ENCODE data around the gene CCDC142. TPM values are rescaled to one million over a fixed set of nuclear protein-coding genes. Genes with fewer than 3 reads are reported as not detected.

The CCDC142 gene
- total and polyA plus RNA-seq, 2 experiments from 2014 or later = 5.1 to 12.3 TPM

DNA sequence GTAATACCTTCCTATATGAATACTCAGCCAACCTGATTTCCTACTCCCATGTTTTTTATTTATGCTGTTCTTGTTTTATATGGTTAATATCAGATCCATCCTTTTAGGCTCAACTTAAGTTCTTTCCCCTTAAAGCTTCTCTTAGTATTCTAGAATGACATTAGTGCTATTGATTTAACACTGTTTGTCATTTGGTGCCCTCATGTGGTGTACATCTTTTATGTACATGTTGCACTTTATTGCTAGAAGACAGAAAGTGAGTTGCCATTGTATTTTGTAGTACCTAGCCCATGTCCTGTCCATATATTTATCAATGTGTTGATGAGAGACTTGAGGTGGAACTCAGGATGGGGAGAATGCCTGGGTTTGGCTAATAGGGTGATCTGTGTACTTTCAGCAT lies 49.4 kb upstream of the CCDC142 start (continued):
- TF ChIP-seq, protein P1, sequence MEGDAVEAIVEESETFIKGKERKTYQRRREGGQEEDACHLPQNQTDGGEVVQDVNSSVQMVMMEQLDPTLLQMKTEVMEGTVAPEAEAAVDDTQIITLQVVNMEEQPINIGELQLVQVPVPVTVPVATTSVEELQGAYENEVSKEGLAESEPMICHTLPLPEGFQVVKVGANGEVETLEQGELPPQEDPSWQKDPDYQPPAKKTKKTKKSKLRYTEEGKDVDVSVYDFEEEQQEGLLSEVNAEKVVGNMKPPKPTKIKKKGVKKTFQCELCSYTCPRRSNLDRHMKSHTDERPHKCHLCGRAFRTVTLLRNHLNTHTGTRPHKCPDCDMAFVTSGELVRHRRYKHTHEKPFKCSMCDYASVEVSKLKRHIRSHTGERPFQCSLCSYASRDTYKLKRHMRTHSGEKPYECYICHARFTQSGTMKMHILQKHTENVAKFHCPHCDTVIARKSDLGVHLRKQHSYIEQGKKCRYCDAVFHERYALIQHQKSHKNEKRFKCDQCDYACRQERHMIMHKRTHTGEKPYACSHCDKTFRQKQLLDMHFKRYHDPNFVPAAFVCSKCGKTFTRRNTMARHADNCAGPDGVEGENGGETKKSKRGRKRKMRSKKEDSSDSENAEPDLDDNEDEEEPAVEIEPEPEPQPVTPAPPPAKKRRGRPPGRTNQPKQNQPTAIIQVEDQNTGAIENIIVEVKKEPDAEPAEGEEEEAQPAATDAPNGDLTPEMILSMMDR (conservative IDR thresholded peaks at IDR 0.05; ENCODE audit: low read depth in 2 of 2) = no peak; a peak in 1 of 4 replicates
- TF ChIP-seq POLR2AphosphoS5 (IDR thresholded peaks at IDR 0.05; ENCODE audit: low read depth) (no peak), STAT1 (IDR thresholded peaks at IDR 0.05; ENCODE audit: unreplicated experiment) (no peak), EZH2phosphoT487 (IDR thresholded peaks at IDR 0.05; ENCODE audit: unreplicated experiment) (no peak)

DNA sequence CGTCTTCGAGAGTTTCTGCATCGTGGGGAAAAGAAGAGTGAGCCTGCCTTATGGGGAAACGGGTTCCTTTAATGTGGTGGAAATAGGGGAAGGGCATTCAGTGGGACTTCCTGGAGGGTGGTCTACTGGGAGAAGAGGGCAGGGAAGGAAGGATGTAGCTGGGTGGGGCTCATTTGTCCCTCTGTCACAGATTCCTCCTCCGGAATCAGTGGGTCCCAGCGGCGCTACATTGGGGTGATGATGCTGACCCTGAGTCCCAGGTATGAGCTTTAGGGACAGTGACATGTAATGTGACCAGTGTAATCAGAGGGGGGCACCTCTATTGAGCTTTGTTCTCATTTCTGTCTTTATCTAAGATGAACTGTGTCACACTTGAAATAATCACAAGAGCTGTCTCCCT lies 48.9 kb upstream of the CCDC142 start:
- ATAC-seq (no peak), DNase-seq (ENCODE audit: low spot score) (no peak)
- H3K9me2 ChIP-seq (ENCODE audit: insufficient read depth) = no peaks in the 10 kb centered on the region
- 0 out of 2 replicates have a peak, but pooled peaks cover 9% of the 10 kb centered on the region for H3F3A ChIP-seq (replicated peaks; ENCODE audit: low read depth)
- no peak overlapping the region for H2AFZ ChIP-seq
- no peak overlapping the region; the same call in 2 of the 3 replicates for H3K4me3 Mint-ChIP-seq
- H3K36me3 Mint-ChIP-seq (ENCODE audit: low read depth) = peaks cover 48% of the 10 kb centered on the region
- H3K4me1 Mint-ChIP-seq = peaks cover 14% of the 10 kb centered on the region
- H3K4me3 ChIP-seq = no peak overlapping the region
- H3K79me2 ChIP-seq (replicated peaks; ENCODE audit: insufficient read depth) = peaks cover 18% of the 10 kb centered on the region
- H3K27ac Mint-ChIP-seq = no peak overlapping the region
- peaks cover 7% of the 10 kb centered on the region; the same call in 1 of the 2 replicates for H4K20me1 ChIP-seq (replicated peaks; ENCODE audit: insufficient read depth)
- no peak overlapping the region for H3K4me2 ChIP-seq
- peaks cover 7% of the 10 kb centered on the region; the same call in 1 of the 2 replicates for H3K4me1 ChIP-seq (ENCODE audit: insufficient read depth)
- peaks cover 12% of the 10 kb centered on the region for H3K27me3 Mint-ChIP-seq (ENCODE audit: insufficient read depth, low read depth, poor library complexity)
- H3K36me3 ChIP-seq (ENCODE audit: insufficient read depth) = peaks cover 8% of the 10 kb centered on the region
- no peak overlapping the region for H3K27ac ChIP-seq (ENCODE audit: low read depth)
- H3K27me3 ChIP-seq (ENCODE audit: insufficient read depth) = no peaks in the 10 kb centered on the region
- H3K9me3 Mint-ChIP-seq = no peaks in the 10 kb centered on the region; the same call in 2 of the 3 replicates
- TF ChIP-seq ZNF331 (CRISPR knock-in tag; IDR thresholded peaks at IDR 0.05; ENCODE audit: low read depth) = no peak

DNA sequence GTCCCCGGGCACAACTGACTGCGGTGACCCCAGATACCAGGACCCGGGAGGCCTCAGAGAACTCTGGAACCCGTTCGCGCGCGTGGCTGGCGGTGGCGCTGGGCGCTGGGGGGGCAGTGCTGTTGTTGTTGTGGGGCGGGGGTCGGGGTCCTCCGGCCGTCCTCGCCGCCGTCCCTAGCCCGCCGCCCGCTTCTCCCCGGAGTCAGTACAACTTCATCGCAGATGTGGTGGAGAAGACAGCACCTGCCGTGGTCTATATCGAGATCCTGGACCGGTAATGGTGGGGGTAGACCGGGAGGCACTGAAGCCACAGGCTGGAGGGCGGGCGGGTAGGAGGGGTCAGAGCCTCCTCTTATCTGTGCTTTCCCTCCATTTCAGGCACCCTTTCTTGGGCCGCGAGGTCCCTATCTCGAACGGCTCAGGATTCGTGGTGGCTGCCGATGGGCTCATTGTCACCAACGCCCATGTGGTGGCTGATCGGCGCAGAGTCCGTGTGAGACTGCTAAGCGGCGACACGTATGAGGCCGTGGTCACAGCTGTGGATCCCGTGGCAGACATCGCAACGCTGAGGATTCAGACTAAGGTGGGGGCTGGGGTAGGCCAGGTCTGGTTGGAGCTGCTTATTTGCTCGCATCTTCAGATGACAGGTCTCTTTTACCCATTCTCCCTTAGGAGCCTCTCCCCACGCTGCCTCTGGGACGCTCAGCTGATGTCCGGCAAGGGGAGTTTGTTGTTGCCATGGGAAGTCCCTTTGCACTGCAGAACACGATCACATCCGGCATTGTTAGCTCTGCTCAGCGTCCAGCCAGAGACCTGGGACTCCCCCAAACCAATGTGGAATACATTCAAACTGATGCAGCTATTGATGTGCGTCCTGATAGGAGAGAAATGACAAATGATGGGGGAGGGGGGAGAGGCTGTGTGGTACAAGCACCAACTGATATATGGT lies 47.7 kb upstream of the CCDC142 start:
- Histone ChIP-seq H2AFZ (peak overlapping the region; percentile 97), H3K27ac (ENCODE audit: low read depth) (no peak overlapping the region), H3K4me3 (peak overlapping the region; percentile 100), H3K4me2 (peak overlapping the region; percentile 93), H3K9me2 (ENCODE audit: insufficient read depth) (no peaks in the 10 kb centered on the region), H3K79me2 (replicated peaks; ENCODE audit: insufficient read depth) (peaks cover 18% of the 10 kb centered on the region), H3K4me1 (ENCODE audit: insufficient read depth) (peaks cover 7% of the 10 kb centered on the region; the same call in 1 of the 2 replicates), H4K20me1 (replicated peaks; ENCODE audit: insufficient read depth) (peaks cover 9% of the 10 kb centered on the region; the same call in 1 of the 2 replicates), H3K27me3 (ENCODE audit: insufficient read depth) (no peaks in the 10 kb centered on the region), H3K36me3 (ENCODE audit: insufficient read depth) (peaks cover 11% of the 10 kb centered on the region), H3F3A (replicated peaks; ENCODE audit: low read depth) (0 out of 2 replicates have a peak, but pooled peaks cover 12% of the 10 kb centered on the region)
- Mint-ChIP-seq H3K36me3 (ENCODE audit: low read depth) (peaks cover 55% of the 10 kb centered on the region), H3K27me3 (ENCODE audit: insufficient read depth, low read depth, poor library complexity) (peaks cover 18% of the 10 kb centered on the region), H3K9me3 (no peaks in the 10 kb centered on the region; the same call in 2 of the 3 replicates), H3K4me1 (peaks cover 19% of the 10 kb centered on the region), H3K27ac (no peak overlapping the region; the same call in 1 of the 2 replicates), H3K4me3 (peak overlapping the region; percentile 100)
- DNase-seq (ENCODE audit: low spot score) = peak; percentile 57
- ATAC-seq = peak; percentile 23
- TF ChIP-seq, protein P2, sequence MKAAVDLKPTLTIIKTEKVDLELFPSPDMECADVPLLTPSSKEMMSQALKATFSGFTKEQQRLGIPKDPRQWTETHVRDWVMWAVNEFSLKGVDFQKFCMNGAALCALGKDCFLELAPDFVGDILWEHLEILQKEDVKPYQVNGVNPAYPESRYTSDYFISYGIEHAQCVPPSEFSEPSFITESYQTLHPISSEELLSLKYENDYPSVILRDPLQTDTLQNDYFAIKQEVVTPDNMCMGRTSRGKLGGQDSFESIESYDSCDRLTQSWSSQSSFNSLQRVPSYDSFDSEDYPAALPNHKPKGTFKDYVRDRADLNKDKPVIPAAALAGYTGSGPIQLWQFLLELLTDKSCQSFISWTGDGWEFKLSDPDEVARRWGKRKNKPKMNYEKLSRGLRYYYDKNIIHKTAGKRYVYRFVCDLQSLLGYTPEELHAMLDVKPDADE (IDR thresholded peaks at IDR 0.05) = no peak
- TF ChIP-seq, protein P3, sequence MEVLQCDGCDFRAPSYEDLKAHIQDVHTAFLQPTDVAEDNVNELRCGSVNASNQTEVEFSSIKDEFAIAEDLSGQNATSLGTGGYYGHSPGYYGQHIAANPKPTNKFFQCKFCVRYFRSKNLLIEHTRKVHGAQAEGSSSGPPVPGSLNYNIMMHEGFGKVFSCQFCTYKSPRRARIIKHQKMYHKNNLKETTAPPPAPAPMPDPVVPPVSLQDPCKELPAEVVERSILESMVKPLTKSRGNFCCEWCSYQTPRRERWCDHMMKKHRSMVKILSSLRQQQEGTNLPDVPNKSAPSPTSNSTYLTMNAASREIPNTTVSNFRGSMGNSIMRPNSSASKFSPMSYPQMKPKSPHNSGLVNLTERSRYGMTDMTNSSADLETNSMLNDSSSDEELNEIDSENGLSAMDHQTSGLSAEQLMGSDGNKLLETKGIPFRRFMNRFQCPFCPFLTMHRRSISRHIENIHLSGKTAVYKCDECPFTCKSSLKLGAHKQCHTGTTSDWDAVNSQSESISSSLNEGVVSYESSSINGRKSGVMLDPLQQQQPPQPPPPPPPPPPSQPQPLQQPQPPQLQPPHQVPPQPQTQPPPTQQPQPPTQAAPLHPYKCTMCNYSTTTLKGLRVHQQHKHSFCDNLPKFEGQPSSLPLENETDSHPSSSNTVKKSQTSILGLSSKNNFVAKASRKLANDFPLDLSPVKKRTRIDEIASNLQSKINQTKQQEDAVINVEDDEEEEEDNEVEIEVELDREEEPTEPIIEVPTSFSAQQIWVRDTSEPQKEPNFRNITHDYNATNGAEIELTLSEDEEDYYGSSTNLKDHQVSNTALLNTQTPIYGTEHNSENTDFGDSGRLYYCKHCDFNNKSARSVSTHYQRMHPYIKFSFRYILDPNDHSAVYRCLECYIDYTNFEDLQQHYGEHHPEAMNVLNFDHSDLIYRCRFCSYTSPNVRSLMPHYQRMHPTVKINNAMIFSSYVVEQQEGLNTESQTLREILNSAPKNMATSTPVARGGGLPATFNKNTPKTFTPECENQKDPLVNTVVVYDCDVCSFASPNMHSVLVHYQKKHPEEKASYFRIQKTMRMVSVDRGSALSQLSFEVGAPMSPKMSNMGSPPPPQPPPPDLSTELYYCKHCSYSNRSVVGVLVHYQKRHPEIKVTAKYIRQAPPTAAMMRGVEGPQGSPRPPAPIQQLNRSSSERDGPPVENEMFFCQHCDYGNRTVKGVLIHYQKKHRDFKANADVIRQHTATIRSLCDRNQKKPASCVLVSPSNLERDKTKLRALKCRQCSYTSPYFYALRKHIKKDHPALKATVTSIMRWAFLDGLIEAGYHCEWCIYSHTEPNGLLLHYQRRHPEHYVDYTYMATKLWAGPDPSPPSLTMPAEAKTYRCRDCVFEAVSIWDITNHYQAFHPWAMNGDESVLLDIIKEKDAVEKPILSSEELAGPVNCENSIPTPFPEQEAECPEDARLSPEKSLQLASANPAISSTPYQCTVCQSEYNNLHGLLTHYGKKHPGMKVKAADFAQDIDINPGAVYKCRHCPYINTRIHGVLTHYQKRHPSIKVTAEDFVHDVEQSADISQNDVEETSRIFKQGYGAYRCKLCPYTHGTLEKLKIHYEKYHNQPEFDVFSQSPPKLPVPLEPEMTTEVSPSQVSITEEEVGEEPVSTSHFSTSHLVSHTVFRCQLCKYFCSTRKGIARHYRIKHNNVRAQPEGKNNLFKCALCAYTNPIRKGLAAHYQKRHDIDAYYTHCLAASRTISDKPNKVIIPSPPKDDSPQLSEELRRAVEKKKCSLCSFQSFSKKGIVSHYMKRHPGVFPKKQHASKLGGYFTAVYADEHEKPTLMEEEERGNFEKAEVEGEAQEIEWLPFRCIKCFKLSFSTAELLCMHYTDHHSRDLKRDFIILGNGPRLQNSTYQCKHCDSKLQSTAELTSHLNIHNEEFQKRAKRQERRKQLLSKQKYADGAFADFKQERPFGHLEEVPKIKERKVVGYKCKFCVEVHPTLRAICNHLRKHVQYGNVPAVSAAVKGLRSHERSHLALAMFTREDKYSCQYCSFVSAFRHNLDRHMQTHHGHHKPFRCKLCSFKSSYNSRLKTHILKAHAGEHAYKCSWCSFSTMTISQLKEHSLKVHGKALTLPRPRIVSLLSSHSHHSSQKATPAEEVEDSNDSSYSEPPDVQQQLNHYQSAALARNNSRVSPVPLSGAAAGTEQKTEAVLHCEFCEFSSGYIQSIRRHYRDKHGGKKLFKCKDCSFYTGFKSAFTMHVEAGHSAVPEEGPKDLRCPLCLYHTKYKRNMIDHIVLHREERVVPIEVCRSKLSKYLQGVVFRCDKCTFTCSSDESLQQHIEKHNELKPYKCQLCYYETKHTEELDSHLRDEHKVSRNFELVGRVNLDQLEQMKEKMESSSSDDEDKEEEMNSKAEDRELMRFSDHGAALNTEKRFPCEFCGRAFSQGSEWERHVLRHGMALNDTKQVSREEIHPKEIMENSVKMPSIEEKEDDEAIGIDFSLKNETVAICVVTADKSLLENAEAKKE (CRISPR knock-in tag; IDR thresholded peaks at IDR 0.05) = no peak
- no peak for TF ChIP-seq ZNF331 (CRISPR knock-in tag; IDR thresholded peaks at IDR 0.05; ENCODE audit: low read depth)

All from GM23338 (cell line).